Osteoblast (primary cell): ENCODE data around the gene PLA2G4E. TPM values are rescaled to one million over a fixed set of nuclear protein-coding genes. Genes with fewer than 3 reads are reported as not detected.

Experiments used
- DNase-seq: peaks from one replicate; pipeline ENCODE4 v3.0.0; 2011; ENCODE audit warnings: low spot score, mixed read lengths; ENCODE audit not compliant: insufficient read length; ENCODE audit errors: missing footprints
- H2AFZ ChIP-seq: 2 replicates; pipeline ENCODE4 v1.6.0; 2011; ENCODE audit warnings: mild to moderate bottlenecking, low read length
- H3K27ac ChIP-seq: 2 replicates; pipeline ENCODE4 v1.5.1; 2011; ENCODE audit warnings: mild to moderate bottlenecking, low read depth, low read length, moderate library complexity
- H3K27me3 ChIP-seq: 2 replicates; pipeline ENCODE4 v1.6.0; 2012; ENCODE audit warnings: mild to moderate bottlenecking, control low read depth, inconsistent platforms, low read length, moderate library complexity; ENCODE audit not compliant: insufficient read depth
- H3K36me3 ChIP-seq: 2 replicates; pipeline ENCODE4 v1.5.1; 2011; ENCODE audit warnings: mild to moderate bottlenecking, low read length, control low read depth, moderate library complexity; ENCODE audit not compliant: insufficient read depth
- H3K4me1 ChIP-seq: 2 replicates; pipeline ENCODE4 v1.5.1; 2011; ENCODE audit warnings: mild to moderate bottlenecking, low read length, control low read depth, moderate library complexity; ENCODE audit not compliant: insufficient read depth
- H3K4me2 ChIP-seq: 2 replicates; pipeline ENCODE4 v1.6.0; 2011; ENCODE audit warnings: mild to moderate bottlenecking, low read length; ENCODE audit not compliant: insufficient read depth
- H3K4me3 ChIP-seq: fragments of 200-600 bp; sonication (generic); 3 replicates; pipeline ENCODE4 v1.5.1; 2012; ENCODE audit warnings: mild to moderate bottlenecking, low read length, inconsistent platforms; ENCODE audit not compliant: insufficient read depth
- H3K79me2 ChIP-seq: 2 replicates; pipeline ENCODE4 v1.6.0; 2012; ENCODE audit warnings: mild to moderate bottlenecking, low read length, control low read depth, inconsistent platforms; ENCODE audit not compliant: insufficient read depth
- H3K9me3 ChIP-seq: 2 replicates; pipeline ENCODE4 v1.5.1; 2011; ENCODE audit warnings: low read depth, low read length, control low read depth
- H4K20me1 ChIP-seq: 2 replicates; pipeline ENCODE4 v1.6.0; 2012; ENCODE audit warnings: mild to moderate bottlenecking, low read length, control low read depth; ENCODE audit not compliant: insufficient read depth
- CTCF ChIP-seq: IDR thresholded peaks from 2 replicates; pipeline ENCODE4 v1.5.1; 2011; ENCODE audit warnings: mild to moderate bottlenecking, low read depth, low read length, moderate library complexity; ENCODE audit errors: extremely low read depth
- total RNA-seq: library from RNA; depleted of rRNA; stranded (reverse); fragments of >200 nt; gene quantifications from 2 replicates; pipeline ENCODE4 v1.2.3, GENCODE V29; 2012

PLA2G4E gene
- total RNA-seq, 1 donor = not detected

- Histone ChIP-seq H3K4me3 (no peak overlapping the region), H4K20me1 (peaks cover 8% of the 10 kb centered on the region), H3K36me3 (no peaks in the 10 kb centered on the region), H2AFZ (no peak overlapping the region), H3K79me2 (peaks cover 15% of the 10 kb centered on the region), H3K4me1 (peaks cover 47% of the 10 kb centered on the region), H3K9me3 (no peaks in the 10 kb centered on the region), H3K27me3 (no peaks in the 10 kb centered on the region), H3K4me2 (no peak overlapping the region), H3K27ac (no peak overlapping the region)
- no peak for DNase-seq
- no peak for TF ChIP-seq CTCF
These were observed 87.1 kb downstream of the PLA2G4E start for GRCh38 chr15:41933771-41934170.

GRCh38 chr15:41933326-41933725 is 87.5 kb downstream of the PLA2G4E start:
- H3K79me2 ChIP-seq = peaks cover 17% of the 10 kb centered on the region
- H3K36me3 ChIP-seq = no peaks in the 10 kb centered on the region
- no peak overlapping the region for H2AFZ ChIP-seq
- no peak for TF ChIP-seq CTCF
- H3K27ac ChIP-seq = no peak overlapping the region
- no peak for DNase-seq
- no peak overlapping the region for H3K4me2 ChIP-seq
- H3K4me3 ChIP-seq = no peak overlapping the region
- H4K20me1 ChIP-seq = peaks cover 8% of the 10 kb centered on the region
- H3K9me3 ChIP-seq = no peaks in the 10 kb centered on the region
- H3K4me1 ChIP-seq = peaks cover 51% of the 10 kb centered on the region
- H3K27me3 ChIP-seq = no peaks in the 10 kb centered on the region

- no peak for DNase-seq
- no peak overlapping the region for H3K4me2 ChIP-seq
- no peak for TF ChIP-seq CTCF
- no peaks in the 10 kb centered on the region for H3K9me3 ChIP-seq
- H3K79me2 ChIP-seq = peaks cover 17% of the 10 kb centered on the region
- no peaks in the 10 kb centered on the region for H3K27me3 ChIP-seq
- H3K4me3 ChIP-seq = no peak overlapping the region
- H4K20me1 ChIP-seq = peaks cover 8% of the 10 kb centered on the region
- no peaks in the 10 kb centered on the region for H3K36me3 ChIP-seq
- no peak overlapping the region for H3K27ac ChIP-seq
- no peak overlapping the region for H2AFZ ChIP-seq
- peaks cover 52% of the 10 kb centered on the region for H3K4me1 ChIP-seq
These were observed 88.1 kb downstream of the PLA2G4E start for GRCh38 chr15:41932511-41933289.

GRCh38 chr15:41932101-41932500 is 88.7 kb downstream of the PLA2G4E start:
- Histone ChIP-seq H3K79me2 (peaks cover 17% of the 10 kb centered on the region), H3K27ac (no peak overlapping the region)

More at GRCh38 chr15:41932101-41932500, 88.7 kb downstream of the PLA2G4E start:
- H3K9me3 ChIP-seq = no peaks in the 10 kb centered on the region
- no peak for DNase-seq
- H2AFZ ChIP-seq = no peak overlapping the region
- H3K36me3 ChIP-seq = no peaks in the 10 kb centered on the region
- no peak overlapping the region for H3K4me3 ChIP-seq
- no peaks in the 10 kb centered on the region for H3K27me3 ChIP-seq
- H3K4me2 ChIP-seq = no peak overlapping the region
- H4K20me1 ChIP-seq = peaks cover 8% of the 10 kb centered on the region
- peaks cover 52% of the 10 kb centered on the region for H3K4me1 ChIP-seq
- TF ChIP-seq CTCF = no peak

Other genes starting within 250 kb of the PLA2G4E start
- gene MAPKBP1, start 246.6 kb downstream of the PLA2G4E start, total RNA-seq = 22.8 and 25.6 TPM in 2 replicates
- gene JMJD7, start 192.9 kb downstream of the PLA2G4E start, total RNA-seq = 1.2 and 1.4 TPM in 2 replicates
- 0.72 and 1.2 TPM in 2 replicates for gene PLA2G4B, start 182.2 kb downstream of the PLA2G4E start, total RNA-seq
- gene SPTBN5, start 127.0 kb downstream of the PLA2G4E start, total RNA-seq = under 0.01 and 0.36 TPM in 2 replicates
- 15.9 and 18.0 TPM in 2 replicates for gene EHD4, start 48.5 kb downstream of the PLA2G4E start, total RNA-seq
- not detected in 2 replicates for gene PLA2G4D, start 73.5 kb upstream of the PLA2G4E start, total RNA-seq
- not detected in 2 replicates for gene PLA2G4F, start 135.6 kb upstream of the PLA2G4E start, total RNA-seq
- gene VPS39, start 187.3 kb upstream of the PLA2G4E start, total RNA-seq = 69.1 and 76.6 TPM in 2 replicates